Small intestine (tissue), 7 donors: ENCODE measurements around the gene SPTB. TPM values are rescaled to one million over a fixed set of nuclear protein-coding genes. Genes with fewer than 3 reads are reported as not detected.

Experiments used
- DNase-seq, 2 donors: peaks; one replicate each; pipeline versions ENCODE4 v3.0.0 to v3.0.0-alpha.2; 2013
- FAIRE-seq: peaks from 2 replicates; lab custom pipeline; 2012; peaks lifted over from hg19 to GRCh38; lab: Jason Lieb, UNC
- H3K27ac ChIP-seq, 3 donors: one replicate each; pipeline ENCODE4 v1.5.1; 2013; ENCODE audit warnings: low read length in 2 of 3, mild to moderate bottlenecking in 2 of 3, control low read depth in 1 of 3, inconsistent platforms in 1 of 3, low read depth in 1 of 3, moderate library complexity in 1 of 3
- H3K27me3 ChIP-seq, 3 donors: one replicate each; pipeline ENCODE4 v1.6.1; 2013; ENCODE audit warnings: low read length in 3 of 3, inconsistent platforms in 1 of 3; ENCODE audit not compliant: control insufficient read depth in 3 of 3, insufficient read depth in 3 of 3
- H3K36me3 ChIP-seq, 3 donors: one replicate each; pipeline ENCODE4 v1.6.1; 2013; ENCODE audit warnings: low read length in 3 of 3, inconsistent platforms in 1 of 3, low read depth in 1 of 3, mild to moderate bottlenecking in 1 of 3, moderate library complexity in 1 of 3; ENCODE audit not compliant: control insufficient read depth in 3 of 3, insufficient read depth in 2 of 3
- H3K4me1 ChIP-seq, 3 donors: one replicate each; pipeline ENCODE4 v1.6.1; 2013; ENCODE audit warnings: low read length in 2 of 3, inconsistent platforms in 1 of 3, low read depth in 1 of 3, mild to moderate bottlenecking in 1 of 3, moderate library complexity in 1 of 3; ENCODE audit not compliant: control insufficient read depth in 3 of 3, insufficient read depth in 2 of 3
- H3K4me3 ChIP-seq, 3 donors: one replicate each; pipeline ENCODE4 v1.5.1; 2013; ENCODE audit warnings: low read length in 3 of 3, control low read depth in 1 of 3, inconsistent platforms in 1 of 3, low read depth in 1 of 3, mild to moderate bottlenecking in 1 of 3, moderate library complexity in 1 of 3
- H3K9me3 ChIP-seq, 2 donors: one replicate each; pipeline ENCODE4 v1.6.1; 2013; ENCODE audit warnings: low read depth in 1 of 2, low read length in 1 of 2; ENCODE audit not compliant: control insufficient read depth in 2 of 2, insufficient read depth in 1 of 2
- WGBS, 3 donors: extraction: QIAGEN DNeasy Blood & Tissue Kit; methylation state at CpG; one replicate each; pipeline ENCODE4 v1.1.7; 2013; 5-methylcytosine and 5-hydroxymethylcytosine counted together
- polyA plus RNA-seq, 4 donors: library from polyadenylated mRNA; stranded (reverse) in 3 of 4; unstranded in 1 of 4; fragments of 200-250 nt in 3 of 4; fragments of 120-200 nt in 1 of 4; gene quantifications; one replicate each; pipeline versions ENCODE4 v1.2.1 to v1.2.3, GENCODE V29; 2013
- donor health status: healthy with polysubstance abuse.
- donor health status: control.
- donor health status: control.
- donor health status: Bipolar disorder and iron deficiency.
- donor health status: healthy.

SPTB gene
- polyA plus RNA-seq, 4 donors, result under 0.01 to 1.2 (median 0.66) TPM

GRCh38 chr14:64703395-64704142, 176.1 kb downstream of the SPTB start:
- peak overlapping the region; percentile 43 to 93 (median 80) for H3K27ac ChIP-seq
- H3K4me3 ChIP-seq, result peak overlapping the region in 2 of 3 donors; percentile 73 to 86
- peaks cover 9 to 54% (median 10%) of the 10 kb centered on the region in 3 donors for H3K4me1 ChIP-seq
- H3K9me3 ChIP-seq, result no peaks in the 10 kb centered on the region
- peaks cover 0 to 17% (median 0%) of the 10 kb centered on the region in 3 donors for H3K36me3 ChIP-seq
- no peak for FAIRE-seq
- WGBS, 3 donors, result 4 to 15% (median 10%) methylated on average over 26 of the region's 26 CpGs
- DNase-seq, result no peak
- H3K27me3 ChIP-seq, result no peaks in the 10 kb centered on the region

DNA sequence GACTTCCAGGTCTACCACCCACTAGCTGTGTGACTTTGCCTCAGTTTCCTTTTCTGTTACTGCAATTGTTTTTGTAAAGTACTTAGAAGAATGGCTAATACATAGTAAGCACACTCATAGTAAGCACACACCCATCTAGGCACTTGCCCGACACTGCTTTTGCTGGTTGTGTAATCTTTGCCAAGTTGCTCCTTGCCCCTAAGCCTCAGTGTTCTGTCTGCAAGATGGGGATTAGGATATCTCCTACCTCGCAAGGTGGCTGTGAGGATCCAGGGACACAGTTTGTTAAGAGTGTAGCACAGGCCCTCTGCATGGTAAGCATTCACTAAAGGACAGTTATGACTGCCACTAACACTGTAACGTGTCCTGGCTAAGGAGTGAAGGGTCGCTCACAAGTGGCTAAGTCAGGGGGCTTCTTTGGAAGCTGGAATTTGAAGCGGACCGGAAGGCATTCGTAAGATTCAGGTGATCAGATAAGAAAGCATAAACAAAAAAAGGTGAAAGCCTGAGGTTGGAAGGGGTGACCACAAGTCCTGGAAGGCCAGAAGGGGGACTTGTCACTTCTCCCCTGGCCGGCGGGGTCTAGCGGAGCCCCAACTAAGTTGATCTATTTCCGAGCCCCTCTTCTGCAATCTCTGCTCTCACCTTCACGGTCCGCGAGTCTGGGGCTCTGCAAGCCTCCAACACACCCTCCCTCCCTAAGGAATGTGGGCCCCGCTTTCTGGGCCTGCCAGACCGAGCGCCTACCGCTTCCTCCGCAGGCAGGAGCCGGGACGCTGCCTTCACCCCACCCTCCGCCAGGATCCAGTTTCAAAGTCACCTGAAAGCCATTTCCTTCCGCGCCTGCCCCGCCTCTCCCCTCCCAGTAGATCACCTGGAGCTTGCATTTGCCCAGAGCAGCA, 177.0 kb downstream of the SPTB start:
- Histone ChIP-seq H3K4me3 (peak overlapping the region in 2 of 3 donors; percentile 4 to 73), H3K9me3 (no peaks in the 10 kb centered on the region), H3K27ac (peak overlapping the region in 2 of 3 donors; percentile 23 to 93), H3K27me3 (peaks cover 0 to 2% (median 0%) of the 10 kb centered on the region in 3 donors), H3K4me1 (peaks cover 2 to 54% (median 10%) of the 10 kb centered on the region in 3 donors), H3K36me3 (peaks cover 0 to 11% (median 0%) of the 10 kb centered on the region in 3 donors)
- no peak for FAIRE-seq
- peak; percentile 72 to 89 for DNase-seq
- 25 to 51% (median 28%) methylated on average over 25 of the region's 25 CpGs for WGBS, 3 donors

GRCh38 chr14:64701660-64702059, 178.0 kb downstream of the SPTB start:
- FAIRE-seq, result no peak

GRCh38 chr14:64700894-64701293, 178.8 kb downstream of the SPTB start:
- DNase-seq (no peak), FAIRE-seq (no peak)
- peaks cover 0 to 5% (median 0%) of the 10 kb centered on the region in 3 donors for H3K27me3 ChIP-seq
- no peak overlapping the region for H3K4me3 ChIP-seq
- 79 to 90% (median 83%) methylated on average over 4 of the region's 4 CpGs for WGBS, 3 donors
- peaks cover 0 to 2% (median 0%) of the 10 kb centered on the region in 3 donors for H3K36me3 ChIP-seq
- peaks cover 2 to 51% (median 2%) of the 10 kb centered on the region in 3 donors for H3K4me1 ChIP-seq
- H3K9me3 ChIP-seq, result no peaks in the 10 kb centered on the region
- no peak overlapping the region for H3K27ac ChIP-seq

More at GRCh38 chr14:64701660-64702059, 178.0 kb downstream of the SPTB start:
- H3K9me3 ChIP-seq, result no peaks in the 10 kb centered on the region
- peaks cover 0 to 5% (median 0%) of the 10 kb centered on the region in 3 donors for H3K27me3 ChIP-seq
- WGBS, 3 donors, result 84 to 95% (median 95%) methylated on average over 1 of the region's 1 CpG
- peaks cover 2 to 53% (median 5%) of the 10 kb centered on the region in 3 donors for H3K4me1 ChIP-seq
- no peak for DNase-seq
- H3K4me3 ChIP-seq, result no peak overlapping the region
- H3K27ac ChIP-seq, result no peak overlapping the region
- H3K36me3 ChIP-seq, result peaks cover 0 to 7% (median 0%) of the 10 kb centered on the region in 3 donors

DNA sequence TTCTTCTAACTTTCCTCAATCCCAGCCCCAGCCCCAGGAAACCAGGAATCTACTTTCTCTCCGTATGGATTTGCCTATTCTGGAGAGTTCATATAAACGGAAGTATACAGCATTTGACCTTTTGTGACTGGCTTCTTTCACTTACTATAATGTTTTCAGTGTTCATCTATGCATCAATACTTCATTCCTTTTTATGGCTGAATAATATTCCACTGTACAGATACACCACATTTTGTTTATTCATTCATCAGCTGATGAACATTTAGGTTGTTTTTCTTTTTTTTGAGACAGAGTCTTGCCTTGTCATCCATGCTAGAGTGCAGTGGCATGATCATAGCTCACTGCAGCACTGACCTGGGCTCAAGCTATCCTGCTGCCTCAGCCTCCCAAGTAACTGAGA, 179.4 kb downstream of the SPTB start:
- H3K27ac ChIP-seq, result no peak overlapping the region
- DNase-seq (no peak), FAIRE-seq (no peak)
- H3K9me3 ChIP-seq, result no peaks in the 10 kb centered on the region
- peaks cover 0 to 5% (median 0%) of the 10 kb centered on the region in 3 donors for H3K27me3 ChIP-seq
- WGBS, 3 donors, result 68 to 70% (median 69%) methylated on average over 2 of the region's 2 CpGs
- H3K36me3 ChIP-seq, result no peaks in the 10 kb centered on the region
- peaks cover 2 to 49% (median 2%) of the 10 kb centered on the region in 3 donors for H3K4me1 ChIP-seq
- no peak overlapping the region for H3K4me3 ChIP-seq

- FAIRE-seq, result peak; percentile 61
- DNase-seq, result peak; percentile 90 to 91
- peak overlapping the region in 1 of 3 donors; percentile 73 for H3K27ac ChIP-seq
These were observed 180.8 kb downstream of the SPTB start for GRCh38 chr14:64698903-64699302.

DNA sequence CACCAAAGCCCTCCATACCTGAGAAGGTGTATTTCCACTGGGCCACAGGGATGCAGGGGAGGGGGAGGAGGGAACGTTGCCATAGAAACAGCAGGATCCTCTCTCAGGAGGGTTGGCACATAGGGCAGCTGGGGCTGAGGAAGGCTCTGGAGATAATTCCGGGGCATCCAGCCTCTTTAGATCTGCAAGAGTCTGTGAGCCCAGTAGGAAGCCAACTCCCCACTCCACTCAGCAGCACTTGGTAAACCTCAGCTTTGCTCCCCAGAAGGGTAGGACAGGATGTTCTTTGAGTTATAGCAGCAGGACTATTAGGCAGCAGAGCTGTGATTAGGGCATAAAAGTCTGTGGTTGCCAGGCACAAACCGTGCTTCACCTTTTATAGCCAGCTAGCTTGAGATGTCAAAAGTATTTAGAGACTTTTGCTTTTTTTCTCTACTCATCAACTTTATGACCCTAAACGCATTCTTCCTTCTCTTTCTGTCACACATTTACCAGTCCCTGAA, 183.3 kb downstream of the SPTB start:
- DNase-seq (peak; percentile 41 to 64), FAIRE-seq (no peak)
- H3K4me3 ChIP-seq, result no peak overlapping the region
- 35 to 56% (median 41%) methylated on average over 4 of the region's 4 CpGs for WGBS, 3 donors
- peak overlapping the region in 1 of 3 donors; percentile 16 for H3K27ac ChIP-seq
- peaks cover 0 to 5% (median 0%) of the 10 kb centered on the region in 3 donors for H3K27me3 ChIP-seq
- H3K4me1 ChIP-seq, result peaks cover 2 to 42% (median 2%) of the 10 kb centered on the region in 3 donors
- no peaks in the 10 kb centered on the region for H3K9me3 ChIP-seq
- H3K36me3 ChIP-seq, result no peaks in the 10 kb centered on the region

More at GRCh38 chr14:64698903-64699302, 180.8 kb downstream of the SPTB start:
- WGBS, 3 donors, result 12 to 28% (median 15%) methylated on average over 7 of the region's 7 CpGs
- Histone ChIP-seq H3K9me3 (no peaks in the 10 kb centered on the region), H3K4me3 (no peak overlapping the region), H3K4me1 (peaks cover 2 to 55% (median 2%) of the 10 kb centered on the region in 3 donors), H3K27me3 (peaks cover 0 to 5% (median 0%) of the 10 kb centered on the region in 3 donors), H3K36me3 (no peaks in the 10 kb centered on the region)
